HepG2 (cell line): ENCODE measurements around the gene ERO1A. TPM values are rescaled to one million over a fixed set of nuclear protein-coding genes. Genes with fewer than 3 reads are reported as not detected.

Source experiments
- AGO2 ChIP-seq: fragments of 200-400 bp; formaldehyde crosslinking; optimal IDR thresholded peaks from 2 replicates; pipeline ENCODE3; 2017; ENCODE audit warnings: mild to moderate bottlenecking, low read depth, low read length, moderate library complexity
- EP300 ChIP-seq, 3 experiments: sonication (generic) in 1 of 3; formaldehyde crosslinking in 1 of 3; IDR thresholded peaks; 2 replicates each; pipeline versions ENCODE4 v1.5.1 to v1.6.1; 2011 to 2020; ENCODE audit warnings: low read depth in 2 of 3, low read length in 2 of 3, borderline replicate concordance in 1 of 3, improper control_type of control experiment in 1 of 3, mild to moderate bottlenecking in 1 of 3, missing genetic modification reagents in 1 of 3, moderate library complexity in 1 of 3
- HOXA5 ChIP-seq: sonication (generic); formaldehyde crosslinking; IDR thresholded peaks from 2 replicates; pipeline ENCODE4 v1.4.0; 2020; ENCODE audit warnings: missing genetic modification reagents
- RAD21 ChIP-seq: fragments of 450-650 bp; formaldehyde crosslinking; IDR thresholded peaks from 2 replicates; pipeline ENCODE4 v1.5.0; 2020; ENCODE audit warnings: mild to moderate bottlenecking
- SOX13 ChIP-seq, 3 experiments: fragments of 450-650 bp in 1 of 3; sonication (generic) in 1 of 3; formaldehyde crosslinking in 1 of 3; IDR thresholded peaks in 2 of 3; conservative IDR thresholded peaks in 1 of 3; 2 replicates each; pipeline versions ENCODE4 v1.5.0 to v1.6.1; 2016 to 2020; ENCODE audit warnings: antibody characterized with exemption in 1 of 3, mild to moderate bottlenecking in 1 of 3, missing compliant biosample characterization in 1 of 3, missing genetic modification reagents in 1 of 3, moderate library complexity in 1 of 3
- SP5 ChIP-seq: IDR thresholded peaks from 2 replicates; pipeline ENCODE4 v1.6.1; 2016; ENCODE audit warnings: low read depth, borderline replicate concordance
- TAF15 ChIP-seq: fragments of 200-400 bp; formaldehyde crosslinking; IDR thresholded peaks from one replicate; pipeline ENCODE4 v1.6.1; 2018; ENCODE audit warnings: mild to moderate bottlenecking, low read depth, low read length; ENCODE audit not compliant: poor library complexity, severe bottlenecking
- TBX2 ChIP-seq: sonication (generic); formaldehyde crosslinking; IDR thresholded peaks from 2 replicates; pipeline ENCODE4 v1.5.0; 2020; ENCODE audit warnings: missing genetic modification reagents, mild to moderate bottlenecking, borderline replicate concordance
- ZNF790 ChIP-seq: sonication (generic); formaldehyde crosslinking; IDR thresholded peaks from 2 replicates; pipeline ENCODE4 v1.8.0; 2022; ENCODE audit warnings: missing genetic modification reagents, mild to moderate bottlenecking, borderline replicate concordance
- polyA plus RNA-seq, 8 experiments: library from polyadenylated mRNA; depleted of rRNA in 3 of 8; stranded (reverse) in 7 of 8; unstranded in 1 of 8; fragments of >200 nt; fragmentation: Illumina TruSeq in 4 of 8; extraction: Trizol in 4 of 8; gene quantifications; 2 replicates each; pipeline versions ENCODE4 v1.2.1 to v1.2.3, GENCODE V29; 2011 to 2016; ENCODE audit warnings: low read depth in 4 of 8, missing spikeins in 1 of 8, mixed read lengths in 1 of 8; ENCODE audit not compliant: insufficient read depth in 1 of 8
- total RNA-seq, 5 experiments: library from RNA; depleted of rRNA; stranded (reverse); fragments of >200 nt; fragmentation: Illumina TruSeq; extraction: Trizol; gene quantifications; 2 replicates each; pipeline ENCODE4 v1.2.3, GENCODE V29; 2016; ENCODE audit warnings: low read depth in 1 of 5
- TF ChIP-seq, protein P1 (sequence below), 2 experiments: sonication (generic) in 1 of 2; formaldehyde crosslinking in 1 of 2; IDR thresholded peaks; 2 replicates each; pipeline versions ENCODE4 v1.6.1 to v1.9.0; 2014 to 2022; ENCODE audit warnings: antibody characterized with exemption in 1 of 2, borderline replicate concordance in 1 of 2, inconsistent platforms in 1 of 2, low read depth in 1 of 2, missing genetic modification reagents in 1 of 2
- TF ChIP-seq, protein P2 (sequence below): sonication (generic); formaldehyde crosslinking; IDR thresholded peaks from 2 replicates; pipeline ENCODE4 v1.5.1; 2020; ENCODE audit warnings: missing genetic modification reagents, mild to moderate bottlenecking, borderline replicate concordance
- TF ChIP-seq, protein P3 (sequence below): IDR thresholded peaks from 2 replicates; pipeline ENCODE4 v1.6.1; 2016; ENCODE audit warnings: mild to moderate bottlenecking, missing biosample characterization, missing genetic modification reagents
- TF ChIP-seq, protein P4 (sequence below), 2 experiments: sonication (generic) in 1 of 2; formaldehyde crosslinking in 1 of 2; IDR thresholded peaks; 2 replicates each; pipeline versions ENCODE4 v1.4.0 to v1.6.1; 2018 to 2020; ENCODE audit warnings: missing genetic modification reagents in 2 of 2, borderline replicate concordance in 1 of 2, low read depth in 1 of 2, mild to moderate bottlenecking in 1 of 2, missing biosample characterization in 1 of 2
- TF ChIP-seq, protein P5 (sequence below): IDR thresholded peaks from 2 replicates; pipeline ENCODE4 v1.6.1; 2016; ENCODE audit warnings: mild to moderate bottlenecking

Gene ERO1A
- total and polyA plus RNA-seq, 2 of the 13 experiments (the other 11 are each of a cell fraction or from before 2014, with no cell fraction given) = 60.3 to 137 TPM

DNA sequence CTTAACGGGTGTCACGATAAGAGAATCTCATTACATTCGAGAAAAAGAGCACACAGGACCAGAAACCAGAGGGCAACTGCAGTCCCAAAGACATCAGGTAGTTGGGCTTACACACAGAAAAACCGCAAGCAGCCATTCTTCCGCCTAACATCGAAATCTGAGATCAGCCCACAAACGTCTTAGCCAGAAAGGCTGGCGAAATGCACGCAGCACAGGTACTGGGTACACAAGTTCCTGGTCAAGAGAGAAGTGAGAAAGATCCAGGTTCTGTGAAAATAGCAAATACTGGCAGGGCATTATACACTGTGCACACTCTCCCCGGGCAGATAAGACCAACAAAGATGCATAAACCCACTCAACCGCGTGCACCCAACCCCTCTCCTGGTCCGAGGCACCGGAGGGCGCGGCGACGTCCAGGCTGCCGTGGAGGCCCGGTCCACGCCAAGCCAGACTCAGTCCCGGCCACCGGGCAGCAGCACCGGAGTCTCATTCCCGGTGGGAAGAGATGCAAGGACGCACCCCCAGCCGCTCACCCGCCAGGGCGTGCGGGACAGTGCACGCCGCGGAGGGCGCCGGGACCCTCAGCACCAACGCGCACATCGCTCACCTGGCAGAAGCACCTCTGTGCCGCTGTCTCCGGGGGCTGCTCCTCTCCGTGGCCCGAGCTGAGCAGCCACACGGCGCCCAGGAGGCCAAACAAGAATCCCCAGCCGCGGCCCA, 437 bp downstream of the ERO1A start (continued):
- TF ChIP-seq, protein P1, sequence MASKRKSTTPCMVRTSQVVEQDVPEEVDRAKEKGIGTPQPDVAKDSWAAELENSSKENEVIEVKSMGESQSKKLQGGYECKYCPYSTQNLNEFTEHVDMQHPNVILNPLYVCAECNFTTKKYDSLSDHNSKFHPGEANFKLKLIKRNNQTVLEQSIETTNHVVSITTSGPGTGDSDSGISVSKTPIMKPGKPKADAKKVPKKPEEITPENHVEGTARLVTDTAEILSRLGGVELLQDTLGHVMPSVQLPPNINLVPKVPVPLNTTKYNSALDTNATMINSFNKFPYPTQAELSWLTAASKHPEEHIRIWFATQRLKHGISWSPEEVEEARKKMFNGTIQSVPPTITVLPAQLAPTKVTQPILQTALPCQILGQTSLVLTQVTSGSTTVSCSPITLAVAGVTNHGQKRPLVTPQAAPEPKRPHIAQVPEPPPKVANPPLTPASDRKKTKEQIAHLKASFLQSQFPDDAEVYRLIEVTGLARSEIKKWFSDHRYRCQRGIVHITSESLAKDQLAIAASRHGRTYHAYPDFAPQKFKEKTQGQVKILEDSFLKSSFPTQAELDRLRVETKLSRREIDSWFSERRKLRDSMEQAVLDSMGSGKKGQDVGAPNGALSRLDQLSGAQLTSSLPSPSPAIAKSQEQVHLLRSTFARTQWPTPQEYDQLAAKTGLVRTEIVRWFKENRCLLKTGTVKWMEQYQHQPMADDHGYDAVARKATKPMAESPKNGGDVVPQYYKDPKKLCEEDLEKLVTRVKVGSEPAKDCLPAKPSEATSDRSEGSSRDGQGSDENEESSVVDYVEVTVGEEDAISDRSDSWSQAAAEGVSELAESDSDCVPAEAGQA (IDR thresholded peaks at IDR 0.05; ENCODE audit: low read depth) = no peak
- TF ChIP-seq, protein P1 (CRISPR knock-in tag; IDR thresholded peaks at IDR 0.05; ENCODE audit: borderline replicate concordance) = 0 out of 2 replicates have a peak, but pooled peaks have one; percentile 29
- TF ChIP-seq HOXA5 (CRISPR knock-in tag) (no peak; the same call in 1 of the 2 replicates), SP5 (CRISPR knock-in tag) (no peak), ZNF790 (0 out of 2 replicates have a peak, but pooled peaks have one; percentile 47), TAF15 (no peak), RAD21 (CRISPR knock-in tag) (no peak), EP300 (IDR thresholded peaks at IDR 0.05; ENCODE audit: low read depth in 2 of 2, low read length in 2 of 2) (no peak), EP300 (CRISPR knock-in tag; IDR thresholded peaks at IDR 0.05; ENCODE audit: borderline replicate concordance) (0 out of 2 replicates have a peak, but pooled peaks have one; percentile 21), AGO2 (peak; percentile 78), SOX13 (IDR thresholded peaks at IDR 0.05) (no peak), SOX13 (CRISPR knock-in tag; conservative IDR thresholded peaks at IDR 0.05 in 1 of 2, IDR thresholded peaks at IDR 0.05 in 1 of 2) (no peak), TBX2 (CRISPR knock-in tag) (peak; percentile 73)
- TF ChIP-seq, protein P2, sequence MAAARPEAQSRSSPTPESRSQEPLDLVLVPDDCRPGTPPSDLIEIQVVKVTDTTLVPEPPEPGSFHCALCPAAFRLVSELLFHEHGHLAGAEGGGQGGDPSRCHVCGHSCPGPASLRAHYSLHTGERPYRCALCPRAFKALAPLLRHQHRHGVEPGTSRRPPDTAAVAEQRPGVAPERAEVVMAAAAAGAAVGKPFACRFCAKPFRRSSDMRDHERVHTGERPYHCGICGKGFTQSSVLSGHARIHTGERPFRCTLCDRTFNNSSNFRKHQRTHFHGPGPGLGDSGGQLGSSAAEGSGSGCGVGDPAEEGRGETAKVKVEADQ (CRISPR knock-in tag) = no peak
- TF ChIP-seq, protein P3, sequence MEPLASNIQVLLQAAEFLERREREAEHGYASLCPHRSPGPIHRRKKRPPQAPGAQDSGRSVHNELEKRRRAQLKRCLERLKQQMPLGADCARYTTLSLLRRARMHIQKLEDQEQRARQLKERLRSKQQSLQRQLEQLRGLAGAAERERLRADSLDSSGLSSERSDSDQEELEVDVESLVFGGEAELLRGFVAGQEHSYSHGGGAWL (CRISPR knock-in tag) = 0 out of 2 replicates have a peak, but pooled peaks have one; percentile 66
- TF ChIP-seq, protein P4, sequence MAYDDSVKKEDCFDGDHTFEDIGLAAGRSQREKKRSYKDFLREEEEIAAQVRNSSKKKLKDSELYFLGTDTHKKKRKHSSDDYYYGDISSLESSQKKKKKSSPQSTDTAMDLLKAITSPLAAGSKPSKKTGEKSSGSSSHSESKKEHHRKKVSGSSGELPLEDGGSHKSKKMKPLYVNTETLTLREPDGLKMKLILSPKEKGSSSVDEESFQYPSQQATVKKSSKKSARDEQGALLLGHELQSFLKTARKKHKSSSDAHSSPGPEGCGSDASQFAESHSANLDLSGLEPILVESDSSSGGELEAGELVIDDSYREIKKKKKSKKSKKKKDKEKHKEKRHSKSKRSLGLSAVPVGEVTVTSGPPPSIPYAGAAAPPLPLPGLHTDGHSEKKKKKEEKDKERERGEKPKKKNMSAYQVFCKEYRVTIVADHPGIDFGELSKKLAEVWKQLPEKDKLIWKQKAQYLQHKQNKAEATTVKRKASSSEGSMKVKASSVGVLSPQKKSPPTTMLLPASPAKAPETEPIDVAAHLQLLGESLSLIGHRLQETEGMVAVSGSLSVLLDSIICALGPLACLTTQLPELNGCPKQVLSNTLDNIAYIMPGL (CRISPR knock-in tag; IDR thresholded peaks at IDR 0.05; ENCODE audit: borderline replicate concordance in 1 of 2, low read depth in 1 of 2) = peak in 1 of 2 experiments; percentile 78; a peak in 2 of 4 replicates
- TF ChIP-seq, protein P5, sequence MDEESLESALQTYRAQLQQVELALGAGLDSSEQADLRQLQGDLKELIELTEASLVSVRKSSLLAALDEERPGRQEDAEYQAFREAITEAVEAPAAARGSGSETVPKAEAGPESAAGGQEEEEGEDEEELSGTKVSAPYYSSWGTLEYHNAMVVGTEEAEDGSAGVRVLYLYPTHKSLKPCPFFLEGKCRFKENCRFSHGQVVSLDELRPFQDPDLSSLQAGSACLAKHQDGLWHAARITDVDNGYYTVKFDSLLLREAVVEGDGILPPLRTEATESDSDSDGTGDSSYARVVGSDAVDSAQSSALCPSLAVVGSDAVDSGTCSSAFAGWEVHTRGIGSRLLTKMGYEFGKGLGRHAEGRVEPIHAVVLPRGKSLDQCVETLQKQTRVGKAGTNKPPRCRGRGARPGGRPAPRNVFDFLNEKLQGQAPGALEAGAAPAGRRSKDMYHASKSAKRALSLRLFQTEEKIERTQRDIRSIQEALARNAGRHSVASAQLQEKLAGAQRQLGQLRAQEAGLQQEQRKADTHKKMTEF (CRISPR knock-in tag) = peak; percentile 29; the same call in 1 of the 2 replicates
